ENCODE data around the gene CMA1.
"Not testable (repeated sequence)": the region's sequence is repeated elsewhere in the genome, so short reads cannot be mapped to it uniquely, and the experiment has no call there.

Gene CMA1

DNA sequence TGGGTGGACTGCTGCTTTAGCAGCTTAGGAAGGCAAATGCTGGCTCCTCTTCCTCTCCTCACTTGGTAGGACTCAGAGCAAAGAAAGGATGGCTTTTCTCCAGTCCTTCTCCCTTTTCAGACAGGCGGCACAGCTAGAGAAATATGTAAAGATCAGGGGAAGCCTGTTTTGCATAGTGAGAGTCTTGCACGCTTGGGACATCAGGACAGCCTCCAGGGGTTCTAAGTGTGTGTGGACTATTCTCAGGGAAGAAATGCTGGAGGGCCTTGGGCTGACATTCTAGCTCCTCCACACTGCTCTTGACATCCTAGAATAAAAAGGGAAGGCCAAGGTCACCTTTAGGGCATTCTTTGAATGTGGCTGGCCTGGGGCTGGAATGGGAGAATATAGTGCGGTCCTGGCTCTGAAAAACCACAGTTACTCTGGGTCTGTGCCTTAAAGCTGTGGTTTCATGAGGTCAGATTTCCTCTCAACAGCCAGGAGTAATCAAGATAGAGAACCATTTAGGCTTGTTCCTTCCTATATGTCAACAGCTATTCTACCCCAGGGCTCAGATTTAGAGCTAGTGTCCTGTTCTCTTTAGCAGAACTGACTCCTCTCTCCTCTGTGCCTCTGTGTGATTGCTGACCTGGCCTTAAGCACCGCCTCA lies 24.3 kb downstream of the CMA1 start:
- H3K4me1 ChIP-seq (ENCODE audit: insufficient read depth, low read length) = peaks cover 6% of the 10 kb centered on the region
- no peak overlapping the region for H2AFZ ChIP-seq (ENCODE audit: low read depth, low read length)
- H3K79me2 ChIP-seq (ENCODE audit: insufficient read depth, low read length) = no peaks in the 10 kb centered on the region
- no peaks in the 10 kb centered on the region for H4K20me1 ChIP-seq (ENCODE audit: insufficient read depth, low read length)
- DNase-seq (no peak), ATAC-seq (ENCODE audit: insufficient read depth, low read depth) (peak; percentile 84)
- H3K27me3 ChIP-seq (ENCODE audit: insufficient read depth, low read length, poor library complexity) = no peaks in the 10 kb centered on the region
- H3K36me3 ChIP-seq (ENCODE audit: insufficient read depth, low read length) = no peaks in the 10 kb centered on the region
- no peak overlapping the region for H3K4me2 ChIP-seq (ENCODE audit: insufficient read depth, low read length)
- no peak overlapping the region for H3K9ac ChIP-seq (ENCODE audit: low read depth, low read length)
- no peaks in the 10 kb centered on the region for H3K9me3 ChIP-seq (ENCODE audit: insufficient read depth, low read length, severe bottlenecking)
- no peak overlapping the region for H3K27ac ChIP-seq (ENCODE audit: low read length)
- TF ChIP-seq, protein P1, sequence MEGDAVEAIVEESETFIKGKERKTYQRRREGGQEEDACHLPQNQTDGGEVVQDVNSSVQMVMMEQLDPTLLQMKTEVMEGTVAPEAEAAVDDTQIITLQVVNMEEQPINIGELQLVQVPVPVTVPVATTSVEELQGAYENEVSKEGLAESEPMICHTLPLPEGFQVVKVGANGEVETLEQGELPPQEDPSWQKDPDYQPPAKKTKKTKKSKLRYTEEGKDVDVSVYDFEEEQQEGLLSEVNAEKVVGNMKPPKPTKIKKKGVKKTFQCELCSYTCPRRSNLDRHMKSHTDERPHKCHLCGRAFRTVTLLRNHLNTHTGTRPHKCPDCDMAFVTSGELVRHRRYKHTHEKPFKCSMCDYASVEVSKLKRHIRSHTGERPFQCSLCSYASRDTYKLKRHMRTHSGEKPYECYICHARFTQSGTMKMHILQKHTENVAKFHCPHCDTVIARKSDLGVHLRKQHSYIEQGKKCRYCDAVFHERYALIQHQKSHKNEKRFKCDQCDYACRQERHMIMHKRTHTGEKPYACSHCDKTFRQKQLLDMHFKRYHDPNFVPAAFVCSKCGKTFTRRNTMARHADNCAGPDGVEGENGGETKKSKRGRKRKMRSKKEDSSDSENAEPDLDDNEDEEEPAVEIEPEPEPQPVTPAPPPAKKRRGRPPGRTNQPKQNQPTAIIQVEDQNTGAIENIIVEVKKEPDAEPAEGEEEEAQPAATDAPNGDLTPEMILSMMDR (IDR thresholded peaks at IDR 0.05; ENCODE audit: borderline replicate concordance, extremely low read depth, low read length, poor library complexity, severe bottlenecking) = no peak
- no peak for TF ChIP-seq EZH2 (IDR thresholded peaks at IDR 0.05; ENCODE audit: borderline replicate concordance, low read depth, low read length, severe bottlenecking)
- no peak overlapping the region for H3K4me3 ChIP-seq (ENCODE audit: low read depth in 1 of 2, low read length in 2 of 2)

DNA sequence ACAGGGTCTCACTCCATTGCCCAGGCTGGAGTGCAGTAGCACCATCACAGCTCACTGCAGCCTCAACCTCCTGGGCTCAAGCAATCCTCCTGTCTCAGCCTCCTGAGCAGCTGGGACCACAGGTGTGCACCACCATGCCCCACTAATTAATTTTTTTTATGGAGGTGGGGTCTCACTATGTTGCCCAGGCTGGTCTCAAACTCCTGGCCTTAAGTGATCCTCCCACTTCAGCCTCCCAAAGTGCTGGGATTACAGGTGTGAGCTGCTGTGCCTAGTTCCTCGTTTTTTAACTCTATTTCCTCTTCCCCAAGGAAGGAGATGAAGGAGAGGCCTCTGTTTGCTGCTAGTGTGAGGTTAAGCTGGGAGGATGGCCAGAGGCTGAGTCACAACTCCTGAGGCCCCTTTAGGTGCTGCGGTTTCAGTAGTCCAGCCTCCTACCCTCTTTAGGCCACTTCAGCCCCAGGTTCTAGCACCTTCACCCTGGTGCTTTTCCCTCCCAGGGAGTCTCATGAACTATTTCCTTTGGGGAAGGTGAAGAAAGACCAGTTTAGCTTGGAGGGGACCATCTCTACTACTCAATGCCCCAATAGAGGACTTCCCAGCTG lies 25.3 kb downstream of the CMA1 start:
- not testable (repeated sequence) for H3K79me2 ChIP-seq (ENCODE audit: insufficient read depth, low read length); H4K20me1 ChIP-seq (ENCODE audit: insufficient read depth, low read length); H3K4me2 ChIP-seq (ENCODE audit: insufficient read depth, low read length); H3K27ac ChIP-seq (ENCODE audit: low read length); H3K27me3 ChIP-seq (ENCODE audit: insufficient read depth, low read length, poor library complexity); ATAC-seq (ENCODE audit: insufficient read depth, low read depth); H3K4me1 ChIP-seq (ENCODE audit: insufficient read depth, low read length); H3K9ac ChIP-seq (ENCODE audit: low read depth, low read length); H2AFZ ChIP-seq (ENCODE audit: low read depth, low read length); DNase-seq; H3K9me3 ChIP-seq (ENCODE audit: insufficient read depth, low read length, severe bottlenecking); H3K36me3 ChIP-seq (ENCODE audit: insufficient read depth, low read length); H3K4me3 ChIP-seq (ENCODE audit: low read depth in 1 of 2, low read length in 2 of 2)

DNA sequence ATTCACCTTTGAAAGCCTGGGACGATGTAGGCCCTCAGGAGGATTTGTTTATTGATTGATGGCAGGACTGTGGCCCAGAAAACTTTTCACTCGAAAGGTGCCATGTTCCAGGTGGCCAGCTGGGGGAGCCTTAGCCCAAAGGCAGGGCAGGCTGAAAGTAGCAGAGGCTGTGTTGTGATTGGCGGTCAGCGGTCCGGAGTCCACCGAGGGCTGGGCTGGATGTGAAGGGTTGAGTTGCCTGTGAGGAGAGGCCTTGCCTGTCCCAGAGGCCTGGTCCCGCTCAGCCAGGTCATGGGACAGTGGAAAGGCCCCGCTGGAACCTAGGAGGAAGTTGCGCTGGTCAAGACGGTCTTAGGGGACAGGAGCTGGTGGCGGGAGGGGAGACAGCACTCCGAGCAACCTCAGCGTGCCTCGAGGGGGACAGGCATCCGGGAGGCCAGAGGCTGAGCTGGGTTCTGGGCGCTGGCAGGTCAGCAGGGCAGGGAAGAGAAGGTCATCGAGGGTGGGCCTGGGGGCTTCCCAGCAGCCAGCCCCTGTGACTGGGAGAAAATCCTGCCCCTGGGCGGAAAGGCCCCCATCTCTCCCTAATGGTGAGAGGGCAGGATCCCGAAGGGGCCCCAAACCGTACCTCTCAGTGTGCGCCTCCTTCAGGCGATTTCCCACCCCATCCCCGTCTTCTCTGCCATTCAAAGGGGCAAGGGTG lies 26.3 kb downstream of the CMA1 start:
- Histone ChIP-seq H3K36me3 (ENCODE audit: insufficient read depth, low read length) (no peaks in the 10 kb centered on the region), H4K20me1 (ENCODE audit: insufficient read depth, low read length) (no peaks in the 10 kb centered on the region), H3K4me3 (ENCODE audit: low read depth in 1 of 2, low read length in 2 of 2) (no peak overlapping the region)

DNA sequence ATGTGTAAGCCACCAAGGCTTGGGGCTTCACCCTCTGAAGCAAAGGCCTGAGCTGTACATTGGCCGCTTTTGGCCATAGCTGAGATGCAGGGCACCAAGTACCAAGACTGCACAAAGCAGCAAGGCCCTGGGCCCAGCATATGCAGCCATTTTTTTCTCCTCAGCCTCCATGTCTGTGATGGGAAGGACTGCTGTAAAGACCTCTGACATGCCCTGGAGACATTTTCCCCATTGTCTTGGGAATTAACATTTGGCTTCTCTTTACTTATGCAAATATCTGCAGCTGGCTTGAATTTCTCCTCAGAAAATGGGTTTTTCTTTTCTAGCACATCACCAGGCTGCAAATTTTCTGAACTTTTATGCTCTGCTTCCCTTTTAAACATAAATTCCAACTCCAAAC lies 28.1 kb downstream of the CMA1 start:
- not testable (repeated sequence) for H3K4me2 ChIP-seq (ENCODE audit: insufficient read depth, low read length); H3K27ac ChIP-seq (ENCODE audit: low read length); H3K4me1 ChIP-seq (ENCODE audit: insufficient read depth, low read length); H3K4me3 ChIP-seq (ENCODE audit: low read depth in 1 of 2, low read length in 2 of 2); H3K9me3 ChIP-seq (ENCODE audit: insufficient read depth, low read length, severe bottlenecking); H3K79me2 ChIP-seq (ENCODE audit: insufficient read depth, low read length); H3K36me3 ChIP-seq (ENCODE audit: insufficient read depth, low read length); DNase-seq; H3K9ac ChIP-seq (ENCODE audit: low read depth, low read length); H4K20me1 ChIP-seq (ENCODE audit: insufficient read depth, low read length); H2AFZ ChIP-seq (ENCODE audit: low read depth, low read length); H3K27me3 ChIP-seq (ENCODE audit: insufficient read depth, low read length, poor library complexity); ATAC-seq (ENCODE audit: insufficient read depth, low read depth)

More for the DNA sequence above, 26.3 kb downstream of the CMA1 start:
- H3K4me2 ChIP-seq (ENCODE audit: insufficient read depth, low read length) = no peak overlapping the region
- H3K27me3 ChIP-seq (ENCODE audit: insufficient read depth, low read length, poor library complexity) = no peaks in the 10 kb centered on the region
- H2AFZ ChIP-seq (ENCODE audit: low read depth, low read length) = no peak overlapping the region
- DNase-seq = peak; percentile 30
- no peak overlapping the region for H3K27ac ChIP-seq (ENCODE audit: low read length)
- H3K9me3 ChIP-seq (ENCODE audit: insufficient read depth, low read length, severe bottlenecking) = no peaks in the 10 kb centered on the region
- H3K4me1 ChIP-seq (ENCODE audit: insufficient read depth, low read length) = peaks cover 6% of the 10 kb centered on the region
- peak; percentile 63; the same call in 2 of the 3 replicates for ATAC-seq (ENCODE audit: insufficient read depth, low read depth)
- TF ChIP-seq, protein P1 (IDR thresholded peaks at IDR 0.05; ENCODE audit: borderline replicate concordance, extremely low read depth, low read length, poor library complexity, severe bottlenecking) = peak; percentile 72
- no peak for TF ChIP-seq EZH2 (IDR thresholded peaks at IDR 0.05; ENCODE audit: borderline replicate concordance, low read depth, low read length, severe bottlenecking)
- H3K9ac ChIP-seq (ENCODE audit: low read depth, low read length) = no peak overlapping the region
- no peaks in the 10 kb centered on the region for H3K79me2 ChIP-seq (ENCODE audit: insufficient read depth, low read length)

All from DND-41 (cell line).